Medulla oblongata (tissue), 1 donor: ENCODE data around the gene BMERB1.

ENCODE experiments used
- DNase-seq: peaks from one replicate; pipeline ENCODE4 v3.0.0-alpha.2; 2015; ENCODE audit errors: extremely low spot score

BMERB1 gene

DNA sequence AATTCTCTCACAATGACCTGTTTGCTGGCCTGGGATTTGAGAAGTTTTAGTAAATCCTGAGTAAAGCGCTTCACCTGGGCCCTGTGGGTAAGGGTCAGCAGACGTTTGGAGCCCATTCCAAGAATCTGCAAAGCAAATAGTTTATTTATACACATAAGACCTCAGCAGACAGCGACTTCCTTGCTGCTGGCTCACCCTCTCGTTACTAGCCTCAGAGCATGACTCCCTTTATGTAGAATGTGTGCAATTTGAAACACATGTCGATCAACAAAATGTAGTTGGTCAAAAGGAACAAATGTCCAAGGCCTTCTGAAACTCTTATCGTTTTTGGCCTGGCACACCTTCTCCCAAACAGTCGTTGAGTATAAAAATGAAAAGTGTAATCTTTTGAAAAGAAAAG, 177.2 kb downstream of the BMERB1 start:
- no peak for DNase-seq

DNA sequence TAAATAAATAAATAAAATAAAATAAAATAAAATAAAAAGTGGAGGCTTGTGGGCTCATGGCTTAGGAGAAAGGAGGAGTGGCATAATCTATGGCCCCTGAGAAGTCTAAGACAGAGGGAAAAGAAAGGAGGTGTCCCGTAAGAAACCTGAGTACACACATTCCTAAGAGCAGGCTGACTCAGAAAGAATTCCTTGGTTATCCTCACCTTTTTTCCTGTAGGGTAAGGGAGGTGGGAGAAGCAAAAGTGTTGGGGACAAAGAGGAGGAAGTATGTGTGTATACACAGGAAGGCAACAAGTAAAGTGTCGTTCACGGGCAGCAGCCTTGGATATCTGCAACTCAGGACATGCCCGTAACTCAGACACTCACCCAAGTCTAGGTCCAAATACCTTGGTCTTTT, 179.3 kb downstream of the BMERB1 start:
- no peak for DNase-seq

DNA sequence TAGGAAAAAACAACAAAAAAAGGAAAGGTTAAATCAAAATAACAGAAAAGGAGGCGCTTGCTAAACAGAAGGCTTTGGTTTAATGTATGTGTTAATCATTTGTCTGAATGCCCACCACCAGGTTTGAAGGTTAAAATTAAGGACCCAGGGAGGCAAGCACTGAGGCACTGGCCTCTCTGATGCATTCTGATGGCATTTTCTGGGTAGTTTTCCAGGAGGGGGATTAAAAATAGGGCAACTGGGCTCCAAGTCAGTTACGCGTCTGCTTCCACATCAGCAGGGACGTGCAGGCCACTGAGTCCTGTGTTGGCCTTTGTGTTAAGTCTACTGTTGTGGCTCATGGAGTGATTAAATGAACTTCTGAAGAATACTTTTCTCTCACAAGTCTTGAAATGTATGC, 181.6 kb downstream of the BMERB1 start:
- DNase-seq = no peak

DNA sequence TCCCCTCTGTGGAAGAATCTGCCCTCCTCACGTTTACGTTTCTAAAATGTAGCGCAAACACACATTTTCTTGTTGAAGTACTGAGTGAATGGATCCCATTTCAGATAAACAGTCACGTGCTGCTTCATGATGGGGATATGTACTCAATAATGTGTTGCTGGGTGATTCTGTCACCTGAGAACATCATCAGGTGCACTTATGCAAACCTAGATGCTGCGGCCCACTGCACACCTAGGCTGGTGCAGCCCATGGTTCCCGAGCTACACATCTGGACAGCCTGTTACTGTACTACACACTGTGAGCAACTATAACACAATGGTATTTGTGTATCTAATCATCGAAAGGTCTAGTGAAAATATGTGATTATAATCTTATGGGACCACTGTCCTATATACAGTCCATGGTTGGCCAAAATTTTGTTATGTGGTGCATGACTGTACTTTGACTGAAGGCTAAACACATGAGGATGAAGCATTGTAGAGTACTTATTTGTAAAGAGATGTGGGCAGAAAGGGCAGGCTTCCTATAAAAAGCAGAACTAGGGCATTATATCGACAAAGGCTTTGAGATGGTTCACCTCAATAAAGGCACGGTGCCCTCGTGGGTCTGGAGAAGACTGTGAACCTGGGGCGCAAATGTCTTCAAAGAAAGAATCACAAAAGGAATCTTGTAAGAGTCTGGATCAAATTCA, 182.2 kb downstream of the BMERB1 start:
- no peak for DNase-seq

DNA sequence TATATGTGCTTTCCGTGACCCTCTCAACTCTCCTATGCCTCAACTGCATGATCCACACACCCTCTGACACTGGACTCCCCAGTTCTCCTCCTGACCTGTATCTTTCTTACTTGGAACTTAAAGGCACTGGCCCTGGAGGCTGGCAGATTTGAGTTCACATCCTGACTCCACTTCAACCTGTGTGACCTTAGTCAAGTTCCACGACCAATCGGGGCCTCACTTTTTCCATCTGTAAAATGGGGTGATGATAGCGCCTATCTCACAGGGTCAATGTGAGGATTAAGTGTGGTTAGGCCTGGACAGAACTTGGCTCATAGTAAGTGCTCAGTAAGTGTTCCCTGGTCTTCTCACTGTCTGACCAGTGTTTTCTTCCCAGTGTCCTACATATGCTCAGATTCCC, 183.5 kb downstream of the BMERB1 start:
- DNase-seq = no peak

DNA sequence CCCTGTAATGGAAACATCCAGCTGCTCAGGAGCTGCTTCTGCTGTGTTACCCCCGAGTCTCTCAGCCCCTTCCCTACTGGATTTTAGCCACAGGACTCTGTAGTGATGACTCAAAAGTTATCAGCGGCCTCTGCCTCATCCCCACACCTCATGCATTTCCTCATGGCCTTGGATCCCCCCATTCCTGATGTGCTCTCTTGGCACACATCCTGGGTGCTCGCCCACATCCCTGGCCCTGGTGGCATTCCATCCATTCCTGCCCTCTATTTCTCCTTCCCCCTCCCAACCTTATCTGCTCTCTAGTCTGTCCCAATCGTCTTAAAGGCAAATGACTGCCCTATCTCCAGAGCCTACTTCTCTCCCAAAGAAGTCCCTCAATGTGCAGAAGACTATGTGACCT, 184.0 kb downstream of the BMERB1 start:
- no peak for DNase-seq

DNA sequence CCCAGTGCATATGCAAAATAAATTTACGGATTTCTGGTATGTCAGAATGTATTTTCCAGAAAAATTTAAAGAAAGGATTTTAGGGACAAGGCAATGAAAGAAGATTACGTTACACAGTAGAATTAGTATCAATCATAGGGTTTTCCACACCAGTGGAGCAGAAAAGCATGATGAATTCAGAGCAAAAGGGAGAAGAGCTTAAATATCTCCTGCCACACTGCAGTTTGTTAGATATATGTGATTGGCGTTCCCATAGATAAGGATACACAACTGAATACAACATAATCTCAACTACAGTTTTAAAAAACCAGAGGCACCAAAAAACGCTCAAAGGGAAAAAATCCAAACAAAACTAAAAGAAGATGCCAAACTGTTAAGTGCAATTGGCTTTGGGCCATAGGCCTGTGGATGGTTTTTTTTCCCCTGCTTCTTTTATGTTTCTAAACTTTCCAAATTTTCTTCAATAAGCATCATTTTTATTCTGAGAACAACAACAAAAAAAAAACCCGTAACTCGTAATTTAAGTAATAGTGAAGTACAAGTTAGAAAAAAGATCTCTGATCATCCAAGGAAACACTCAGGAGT, 186.3 kb downstream of the BMERB1 start:
- no peak for DNase-seq

DNA sequence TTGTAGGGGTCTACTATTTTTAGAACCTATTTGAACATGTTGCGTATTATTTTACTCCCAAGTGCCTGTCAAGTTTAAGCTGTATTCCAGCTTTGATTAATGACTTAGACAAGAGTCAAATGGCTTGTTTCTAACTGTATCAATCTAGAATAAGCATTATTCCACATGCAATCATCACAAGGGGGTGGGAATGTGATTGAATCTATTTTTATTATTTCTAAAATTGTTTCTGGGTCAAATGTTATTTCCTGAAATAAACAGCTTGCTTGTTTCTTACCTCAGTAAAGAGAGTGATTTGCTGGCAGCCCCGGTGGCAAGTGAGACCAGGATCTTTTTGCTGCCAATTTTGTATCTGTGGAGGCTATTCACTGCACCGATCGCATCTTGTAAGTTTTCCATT, 187.1 kb downstream of the BMERB1 start:
- DNase-seq = no peak

DNA sequence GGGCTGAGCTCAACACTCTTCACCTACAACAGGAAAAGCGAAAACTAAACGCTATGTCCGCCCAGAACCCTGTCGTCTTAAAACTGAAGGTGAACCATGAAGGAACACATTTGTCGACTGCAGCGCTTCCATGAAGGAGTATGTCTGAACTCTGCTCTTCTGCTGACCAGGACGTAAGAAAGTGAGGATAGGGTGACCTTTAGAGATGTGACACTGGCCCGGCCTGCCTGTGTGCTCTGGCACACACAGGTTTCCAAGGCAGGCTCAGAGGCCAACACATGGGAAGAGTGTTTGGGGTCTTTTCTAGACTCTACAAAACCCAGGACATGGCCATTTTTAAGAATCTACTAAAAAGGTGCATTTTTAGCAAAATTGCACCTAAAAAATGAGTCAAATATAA, 187.5 kb downstream of the BMERB1 start:
- DNase-seq = no peak

DNA sequence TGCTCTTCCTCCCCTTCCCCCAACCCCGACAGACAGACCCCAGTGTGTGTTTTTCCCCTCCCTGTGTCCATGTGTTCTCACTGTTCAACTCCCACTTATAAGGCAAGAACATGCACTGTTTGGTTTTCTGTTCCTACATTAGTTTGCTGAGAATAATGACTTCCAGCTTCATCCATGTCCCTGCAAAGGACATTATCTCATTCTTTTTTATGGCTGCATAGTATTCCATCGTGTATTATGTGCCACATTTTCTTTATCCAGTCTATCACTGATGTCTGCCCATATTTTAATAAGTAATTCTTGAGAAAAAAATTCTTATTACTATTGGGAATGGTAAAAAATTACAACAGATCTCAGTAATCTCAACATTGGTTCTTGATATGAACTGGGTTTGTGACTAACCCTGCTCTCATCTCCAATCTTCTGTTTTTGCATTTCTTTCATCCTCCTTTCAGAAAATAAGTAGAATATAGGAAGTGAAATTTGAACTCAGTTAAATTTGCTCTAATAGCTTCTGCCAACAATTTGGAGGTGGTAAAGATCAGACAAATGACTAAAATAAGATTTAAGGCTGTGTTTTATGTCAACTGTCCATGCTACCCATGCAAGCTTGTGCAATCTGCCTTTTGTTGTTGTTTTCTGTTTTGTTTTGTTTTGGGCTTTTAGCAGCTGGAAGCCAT, 197.5 kb downstream of the BMERB1 start:
- no peak for DNase-seq

DNA sequence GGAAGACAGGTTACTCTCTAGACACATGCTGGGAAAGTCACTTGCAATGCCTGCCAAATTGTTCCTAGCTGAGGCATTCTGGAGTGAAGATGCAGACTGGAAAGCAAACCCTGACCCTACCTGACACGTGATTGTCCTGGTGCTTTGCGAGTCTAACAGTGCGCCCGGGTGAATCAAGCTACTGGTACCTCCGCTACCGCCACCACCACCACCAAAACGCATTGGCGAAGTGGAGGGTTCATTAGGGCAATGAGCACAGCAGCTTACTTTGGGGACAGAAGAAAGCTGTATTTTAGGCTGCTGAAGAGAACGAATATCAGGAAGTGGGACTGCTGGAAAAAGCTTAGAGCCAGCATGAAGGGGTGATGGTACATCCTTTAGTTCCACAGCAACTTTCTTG, 201.5 kb downstream of the BMERB1 start:
- no peak for DNase-seq

DNA sequence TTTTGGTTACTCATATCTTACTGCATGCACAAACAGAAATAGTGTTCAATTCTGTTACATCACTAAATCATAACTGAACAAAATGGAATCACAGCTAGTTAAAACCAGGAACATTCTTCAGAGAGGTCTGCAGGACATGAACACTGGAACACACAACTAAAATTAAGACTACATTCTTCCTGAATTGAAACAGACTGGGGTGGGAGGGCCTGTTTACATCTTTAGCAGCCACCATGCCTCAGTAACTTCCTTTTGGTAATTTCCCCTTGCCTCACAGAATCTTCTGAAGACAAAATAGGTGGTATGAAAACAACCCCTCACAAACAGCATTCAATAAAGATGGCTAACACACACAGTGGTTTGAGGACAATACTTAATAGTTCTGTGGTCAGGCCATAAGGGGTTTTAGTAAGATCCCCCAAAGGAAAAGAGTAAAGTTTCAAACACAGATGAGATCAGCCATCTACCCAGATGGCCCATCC, 202.0 kb downstream of the BMERB1 start:
- no peak for DNase-seq
